Fibroblast of skin of right quadriceps (primary cell): ENCODE results near the gene TPM1.
"Not testable (repeated sequence)": the region's sequence is repeated elsewhere in the genome, so short reads cannot be mapped to it uniquely, and the experiment has no call there.

Experiments used
- DNase-seq: peaks from one replicate; pipeline ENCODE4 v3.0.0-alpha.2; 2013

The TPM1 gene

GRCh38 chr15:63075984-63076713 lies 33.6 kb downstream of the TPM1 start:
- no peak for DNase-seq

DNA sequence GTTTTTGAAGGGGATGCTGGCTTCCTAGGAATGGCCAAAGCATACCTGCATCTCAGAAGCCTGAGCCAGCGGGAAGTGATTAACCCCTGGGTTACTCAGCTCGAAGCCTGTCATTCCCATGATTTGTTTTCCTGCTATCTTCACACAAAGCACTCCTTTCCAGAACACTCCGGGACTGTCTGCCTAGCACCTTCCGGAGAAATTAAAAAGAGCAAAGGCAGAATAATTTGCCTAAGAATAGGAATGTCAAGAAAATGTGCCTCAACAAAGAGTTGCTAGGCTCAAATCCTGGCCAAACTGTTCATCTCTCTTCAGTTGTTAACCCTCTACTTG lies 34.1 kb downstream of the TPM1 start:
- no peak for DNase-seq

- DNase-seq = no peak
Observed at GRCh38 chr15:63077952-63078351, 35.4 kb downstream of the TPM1 start.

DNA sequence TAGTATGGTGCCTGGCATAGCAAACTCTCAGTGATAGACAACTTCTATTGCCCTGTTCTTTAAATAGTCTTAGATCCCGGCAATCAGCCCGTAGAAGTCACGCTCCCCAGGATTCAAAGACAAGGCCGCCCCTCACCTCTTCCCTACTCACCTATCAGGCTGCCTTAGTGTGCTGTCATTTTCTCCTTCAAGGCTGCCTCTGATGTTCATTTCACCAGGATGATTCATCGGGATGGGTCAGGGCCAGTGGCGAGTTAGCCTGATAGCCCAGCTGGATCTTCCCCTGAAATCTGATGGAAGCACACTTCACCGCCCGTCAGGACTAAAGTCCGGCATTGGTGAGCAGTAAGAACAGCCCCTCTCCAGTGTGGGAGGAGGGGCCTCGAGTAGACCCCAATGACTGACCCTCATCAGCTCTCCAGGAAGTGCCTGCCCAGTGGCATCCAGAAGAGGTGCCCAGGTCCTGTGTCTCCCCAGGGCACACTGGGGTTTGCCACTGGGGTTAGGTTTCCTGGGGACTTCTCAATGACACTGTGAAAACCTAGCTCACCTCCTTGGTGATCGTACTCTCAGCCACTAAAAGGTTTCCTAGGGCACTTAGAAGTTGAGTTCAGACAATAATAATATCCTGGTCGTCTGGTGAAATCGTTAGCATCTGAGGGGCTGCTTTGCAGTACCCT lies 37.5 kb downstream of the TPM1 start:
- DNase-seq = no peak

DNA sequence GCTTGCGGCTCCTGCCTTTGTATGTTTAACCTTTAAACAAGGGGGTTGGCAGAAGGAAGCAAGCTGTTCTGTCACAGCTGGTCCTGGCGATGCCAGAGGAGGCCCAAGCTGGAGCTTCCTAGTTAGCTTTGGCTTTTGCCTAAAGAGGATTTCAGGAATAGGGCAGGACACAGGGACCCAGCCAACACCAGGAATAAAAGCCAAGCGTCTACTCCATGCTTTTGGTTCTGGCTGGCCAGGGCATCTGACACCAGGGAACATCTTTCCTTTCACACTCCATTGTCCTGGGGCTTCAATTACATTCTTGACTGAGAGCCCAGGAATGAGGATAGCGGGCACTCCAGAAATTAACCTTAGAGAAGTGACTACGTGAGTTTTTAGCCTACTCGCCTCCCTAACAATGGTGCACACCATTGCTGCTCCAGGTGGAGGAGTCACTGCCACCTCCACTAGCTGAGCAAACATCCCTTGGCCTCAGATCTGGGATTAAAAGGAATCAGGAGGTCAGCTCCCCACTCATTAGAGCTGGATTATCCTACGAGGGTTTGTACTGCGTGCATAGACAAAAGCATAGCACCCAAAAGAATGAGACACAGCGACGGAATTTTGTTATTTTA lies 38.2 kb downstream of the TPM1 start:
- DNase-seq = no peak

DNA sequence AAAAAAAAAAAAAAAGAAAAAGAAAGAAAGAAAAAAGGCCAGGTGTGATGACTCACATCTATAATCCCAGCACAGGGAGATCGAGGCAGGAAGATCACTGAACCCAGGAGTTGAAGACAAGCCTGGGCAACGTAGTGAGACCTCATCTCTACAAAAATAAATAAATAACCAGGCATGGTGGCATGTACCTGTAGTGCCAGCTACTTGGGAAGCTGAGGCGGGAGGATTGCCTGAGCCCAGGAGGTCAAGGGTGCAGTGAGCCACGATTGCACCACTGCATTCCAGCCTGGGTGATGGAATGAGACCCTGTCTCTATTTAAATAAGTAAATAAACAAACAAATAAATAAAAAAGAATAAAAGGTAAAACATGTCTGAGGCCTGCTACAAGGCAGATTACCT lies 39.8 kb downstream of the TPM1 start:
- no peak for DNase-seq

GRCh38 chr15:63083044-63083443 lies 40.5 kb downstream of the TPM1 start:
- no peak for DNase-seq

GRCh38 chr15:63083541-63083940 lies 41.0 kb downstream of the TPM1 start:
- DNase-seq = no peak

- DNase-seq = no peak
Observed at GRCh38 chr15:63084806-63085205, 42.3 kb downstream of the TPM1 start.

- DNase-seq = no peak
Observed at GRCh38 chr15:63085289-63085688, 42.7 kb downstream of the TPM1 start.

GRCh38 chr15:63086271-63086670 lies 43.7 kb downstream of the TPM1 start:
- peak; percentile 92 for DNase-seq

DNA sequence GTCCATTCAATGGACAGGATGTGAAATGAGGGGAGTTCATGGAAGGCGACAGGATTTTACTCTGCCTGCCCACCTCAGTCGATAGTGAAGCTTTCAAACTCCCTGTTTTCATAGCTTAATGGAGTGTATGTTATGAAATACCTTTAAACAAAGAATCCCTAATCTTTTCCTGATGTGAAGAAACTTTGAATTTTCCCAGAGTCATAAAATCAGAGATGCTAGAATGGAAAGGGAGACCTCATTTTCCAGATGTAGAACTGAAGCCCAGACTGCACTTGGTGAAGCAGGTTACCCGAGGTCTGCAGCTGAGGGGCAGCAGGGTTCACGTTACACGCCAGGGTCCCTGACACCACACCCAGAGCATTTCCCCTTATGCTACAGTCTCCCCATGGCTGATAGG lies 44.4 kb downstream of the TPM1 start:
- DNase-seq = peak; percentile 72

GRCh38 chr15:63088533-63089245 lies 46.1 kb downstream of the TPM1 start:
- DNase-seq = no peak

DNA sequence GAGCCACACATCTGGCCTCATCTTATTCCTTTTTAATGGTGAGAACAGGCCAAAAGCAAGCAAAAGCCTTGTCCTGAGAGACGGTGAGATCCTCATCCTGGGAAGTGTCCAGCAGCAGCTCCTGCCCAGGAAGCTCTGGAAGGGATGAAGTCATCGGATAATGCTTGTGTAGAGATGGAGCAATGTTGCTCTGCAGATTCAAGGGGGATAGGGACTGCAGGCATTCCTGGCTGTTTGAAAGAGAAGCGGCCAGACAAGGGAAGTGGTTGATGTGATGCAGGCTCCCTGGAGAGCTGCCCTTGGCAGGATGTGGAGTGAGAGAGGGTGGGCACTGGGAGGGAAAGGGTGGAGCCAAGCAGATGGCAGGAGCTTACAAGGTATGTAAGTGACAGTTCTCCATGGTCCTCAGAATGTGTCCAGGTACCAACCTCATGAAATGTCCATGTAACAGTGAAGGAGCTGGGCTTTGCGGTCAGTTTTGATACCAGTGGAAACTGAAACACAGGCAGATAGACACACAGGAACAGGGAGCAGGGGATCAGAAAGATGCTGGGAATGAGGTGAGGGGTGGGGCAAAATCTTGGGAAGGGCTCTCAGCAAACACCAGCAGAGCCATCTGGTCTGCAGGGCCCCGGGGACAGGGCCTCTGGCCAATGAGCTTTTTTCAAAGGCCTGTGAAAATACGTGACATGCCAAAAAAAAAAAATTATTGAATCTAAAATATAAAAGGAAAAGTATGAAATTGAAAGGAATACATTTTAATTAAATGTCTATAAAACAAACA lies 46.9 kb downstream of the TPM1 start:
- peak; percentile 97 for DNase-seq

- DNase-seq = no peak
Observed at GRCh38 chr15:63090472-63090871, 47.9 kb downstream of the TPM1 start.

DNA sequence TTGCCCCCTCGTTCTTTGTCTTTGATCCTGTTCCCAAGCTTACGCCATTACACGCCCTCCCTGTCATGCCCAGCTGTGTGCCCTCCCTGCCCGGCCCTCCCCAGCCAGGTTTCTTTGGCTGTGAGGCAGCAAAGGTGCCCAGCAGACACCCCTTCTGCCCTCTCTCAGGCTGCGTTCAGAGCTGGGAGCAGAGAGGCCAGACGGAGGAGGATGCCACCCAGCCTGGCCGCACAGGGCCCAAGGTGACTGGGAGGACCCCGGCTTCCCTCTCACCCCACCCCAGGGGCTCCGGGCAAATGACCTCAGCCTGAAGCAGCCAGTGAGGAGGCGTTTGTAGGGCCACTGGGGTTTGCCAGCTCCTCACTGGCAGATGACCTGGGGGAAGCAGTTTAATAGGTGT lies 48.3 kb downstream of the TPM1 start:
- DNase-seq = no peak

DNA sequence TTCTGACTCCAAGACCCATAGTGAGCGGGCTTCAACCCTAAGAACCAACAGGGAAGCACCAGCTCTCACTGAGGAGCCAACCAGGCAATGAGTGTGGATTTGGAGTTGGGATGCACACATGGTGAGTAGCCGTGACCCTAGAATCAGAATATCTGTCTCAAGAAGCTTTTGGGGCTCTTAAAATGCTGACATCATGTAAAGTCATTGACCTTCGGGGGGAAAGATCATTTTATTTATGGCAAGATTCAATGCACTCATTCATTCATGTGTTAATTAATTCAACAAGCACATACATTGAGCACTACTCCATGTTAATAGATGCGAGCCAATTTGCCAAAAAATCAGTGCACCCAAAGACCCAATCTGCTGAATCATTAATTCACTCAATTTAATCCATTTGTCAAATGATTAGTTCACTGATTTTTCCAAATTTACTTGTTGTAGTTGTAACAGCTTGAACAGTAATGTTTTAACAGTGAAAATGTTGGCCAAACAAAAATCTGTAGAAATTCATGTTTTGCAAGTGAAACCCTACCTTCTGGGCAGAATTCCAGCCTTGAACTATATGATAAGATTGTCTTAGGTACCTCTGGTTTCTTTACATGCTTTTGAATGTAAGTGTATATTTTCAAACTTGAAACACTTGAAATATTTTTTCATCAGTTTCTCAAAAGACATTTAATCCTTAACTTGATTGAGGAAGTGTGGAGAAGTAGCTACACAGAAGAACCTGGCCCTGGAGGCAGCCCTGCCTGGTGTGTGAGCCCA lies 49.3 kb downstream of the TPM1 start:
- no peak for DNase-seq

DNA sequence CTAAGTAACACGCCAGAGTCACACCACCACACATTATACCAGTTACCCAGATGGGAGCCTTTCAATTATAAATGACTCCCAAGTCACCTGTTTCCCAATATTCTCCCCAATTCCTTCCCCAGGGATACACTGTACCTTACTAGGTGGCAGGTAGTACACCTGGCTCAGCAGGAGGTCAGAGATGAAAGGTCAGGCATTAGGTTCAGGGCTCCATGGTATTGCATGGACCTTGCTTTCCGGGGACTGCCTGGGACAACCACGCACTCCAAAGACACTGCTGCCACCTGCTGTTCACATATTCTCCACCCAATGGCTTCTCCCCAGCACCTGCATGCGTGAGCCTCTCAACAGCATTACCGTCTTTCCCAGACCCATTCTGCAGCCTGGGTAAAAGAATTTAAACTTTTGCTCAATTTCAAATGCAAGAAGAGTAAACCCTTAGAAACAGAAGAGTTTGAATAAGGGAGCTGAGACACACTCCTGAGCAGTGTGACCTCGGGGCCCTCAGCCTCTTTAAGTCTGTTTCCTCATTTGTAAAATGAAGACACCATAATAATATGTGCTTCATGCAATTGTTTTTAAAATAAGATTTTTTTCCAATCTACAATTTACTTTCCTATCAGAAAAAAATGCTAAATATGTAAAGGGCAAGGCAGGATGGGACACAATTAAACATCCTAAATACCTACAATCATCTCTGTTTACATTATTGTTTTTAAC lies 51.1 kb downstream of the TPM1 start:
- peak; percentile 71 for DNase-seq

- peak; percentile 80 for DNase-seq
Observed at GRCh38 chr15:63094495-63094931, 52.0 kb downstream of the TPM1 start.

DNA sequence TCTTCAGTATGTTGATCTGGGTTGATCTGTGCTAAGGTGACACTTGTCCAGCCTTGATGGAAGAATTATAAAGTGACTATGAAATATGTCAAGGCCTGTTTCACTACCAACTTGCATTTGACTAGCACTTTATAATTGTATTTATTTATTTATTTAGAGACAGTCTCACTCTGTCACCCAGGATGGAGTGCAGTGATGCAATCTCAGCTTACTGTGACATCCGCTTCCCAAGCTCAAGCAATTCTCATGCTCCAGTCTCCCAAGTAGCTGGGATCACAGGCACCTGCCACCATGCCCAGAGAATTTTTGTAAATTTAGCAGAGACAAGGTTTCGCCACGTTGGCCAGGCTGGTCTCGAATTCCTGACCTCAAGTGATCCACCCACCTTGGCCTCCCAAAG lies 53.6 kb downstream of the TPM1 start:
- DNase-seq = no peak

DNA sequence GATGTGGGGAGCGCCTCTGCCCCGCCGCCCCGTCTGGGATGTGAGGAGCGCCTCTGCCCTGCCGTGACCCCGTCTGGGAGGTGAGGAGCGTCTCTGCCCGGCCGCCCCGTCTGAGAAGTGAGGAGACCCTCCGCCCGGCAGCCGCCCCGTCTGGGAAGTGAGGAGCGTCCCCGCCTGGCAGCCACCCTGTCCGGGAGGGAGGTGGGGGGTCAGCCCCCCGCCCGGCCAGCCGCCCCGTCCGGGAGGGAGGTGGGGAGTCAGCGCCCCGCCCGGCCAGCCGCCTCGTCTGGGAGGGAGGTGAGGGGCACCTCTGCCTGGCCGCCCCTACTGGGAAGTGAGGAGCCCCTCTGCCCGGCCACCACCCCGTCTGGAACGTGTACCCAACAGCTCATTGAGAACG lies 56.4 kb downstream of the TPM1 start:
- DNase-seq = not testable (repeated sequence)
